ENCODE data around the gene MBTPS1. TPM values are rescaled to one million over a fixed set of nuclear protein-coding genes. Genes with fewer than 3 reads are reported as not detected.

MBTPS1 gene
- total and polyA plus RNA-seq, 10 of the 15 experiments (the other 5 are each of a cell fraction or from before 2014, with no cell fraction given) = 1.3 to 43.9 (median 35.2) TPM

- Histone ChIP-seq H3K4me1 (ENCODE audit: control insufficient read depth, insufficient read depth, low read length) (no peaks in the 10 kb centered on the region; the same call in 1 of the 2 replicates), H3K27ac (ENCODE audit: control insufficient read depth, insufficient read depth) (no peak overlapping the region), H3K4me2 (ENCODE audit: control insufficient read depth, insufficient read depth) (no peak overlapping the region), H3K27me3 (replicated peaks in 1 of 2; ENCODE audit: control insufficient read depth in 2 of 2, insufficient read depth in 2 of 2, low read length in 1 of 2) (no peaks in the 10 kb centered on the region), H3K4me3 (no peak overlapping the region), H3K9ac (ENCODE audit: control insufficient read depth, insufficient read depth, low read length) (no peak overlapping the region), H3K36me3 (ENCODE audit: control insufficient read depth in 2 of 2, insufficient read depth in 2 of 2, low read length in 1 of 2) (no peaks in the 10 kb centered on the region; a peak in 1 of 4 replicates), H2AFZ (ENCODE audit: control insufficient read depth, low read depth, low read length) (peak overlapping the region; percentile 37), H4K20me1 (ENCODE audit: control insufficient read depth, insufficient read depth) (no peaks in the 10 kb centered on the region), H3K79me2 (ENCODE audit: control insufficient read depth, insufficient read depth, low read length) (no peaks in the 10 kb centered on the region), H3K9me3 (replicated peaks; ENCODE audit: control insufficient read depth, insufficient read depth, low read length) (no peaks in the 10 kb centered on the region)
- CTCF ChIA-PET = no interaction called here
- DNase-seq (ENCODE audit: low read depth, low spot score) (no peak), FAIRE-seq (peak; percentile 31), ATAC-seq (no peak)
- in situ Hi-C loops (cut with MboI) (no loop called here), intact Hi-C loops (cut with micrococcal nuclease; ENCODE audit: unreplicated experiment) (no loop called here)
- RAD21 ChIA-PET (ENCODE audit: unreplicated experiment) = no interaction called here
- POLR2A ChIA-PET = interaction anchor here (0.7 kb wide), 1 partner anchor 22 kb away, joined by 3 read pairs; no protein-coding TSS in a partner anchor
- no TSS peak for BruUV-seq (replicated peaks)
- TF ChIP-seq CEBPZ (IDR thresholded peaks at IDR 0.05; ENCODE audit: low read depth, low read length) = no peak
- TF ChIP-seq TCF7 (IDR thresholded peaks at IDR 0.05; ENCODE audit: borderline replicate concordance) = no peak
- TF ChIP-seq PKNOX1 (IDR thresholded peaks at IDR 0.05) = peak; percentile 95
- SMC1A ChIA-PET (ENCODE audit: uncharacterized antibody, unreplicated experiment) = interaction anchor here (0.9 kb wide), 1 partner anchor 18 kb away, joined by 3 read pairs; no protein-coding TSS in a partner anchor
- over 99% methylated on average over 7 of the region's 7 CpGs for WGBS (ENCODE audit: insufficient coverage, insufficient replicate concordance, low lambda C conversion rate, missing lambda C conversion rate)
These were observed 7.7 kb upstream of the MBTPS1 start for GRCh38 chr16:84124257-84125073.

Data from GM12878 (cell line).